ENCODE results near the gene GBX1.

Gene GBX1

DNA sequence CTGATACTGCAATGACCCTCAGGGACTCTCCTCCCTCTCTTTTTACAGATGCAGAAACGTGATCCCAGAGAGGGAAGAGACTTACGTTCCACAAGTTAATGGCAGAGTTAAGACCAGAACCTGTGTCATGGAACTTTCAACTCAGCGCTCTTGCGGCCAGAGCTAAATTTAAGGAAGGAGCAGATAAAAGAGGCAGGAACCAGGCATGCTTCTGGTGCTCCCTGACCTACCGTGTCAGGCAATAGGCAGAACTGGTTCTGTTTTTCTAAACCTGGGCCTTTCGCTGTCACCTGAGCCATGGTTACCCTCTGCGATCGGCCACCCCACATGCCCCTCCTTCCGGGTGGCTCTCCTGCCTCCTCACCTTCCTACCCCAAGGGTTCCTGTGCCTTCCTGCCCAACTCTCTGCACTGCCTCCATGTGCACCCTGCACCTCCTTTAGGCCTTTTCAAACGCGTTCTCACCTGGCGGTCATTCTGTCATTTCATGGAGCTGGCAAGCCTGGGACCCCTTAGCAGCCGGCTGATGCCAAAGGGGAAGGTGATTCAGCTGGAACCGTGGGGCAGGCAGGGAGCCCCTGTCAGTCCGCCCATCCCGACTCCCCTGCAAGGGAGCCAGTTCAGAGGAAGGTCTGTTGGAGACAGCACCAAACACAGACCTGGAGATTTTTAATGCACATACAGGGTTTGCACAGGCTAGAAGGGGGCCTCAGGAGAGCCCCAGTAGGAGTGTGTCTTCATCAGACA is 7.7 kb upstream of the GBX1 start:
- no peaks in the 10 kb centered on the region for H3K4me1 ChIP-seq (ENCODE audit: control insufficient read depth, insufficient read depth, low read length, poor library complexity, severe bottlenecking)
- H3K27me3 ChIP-seq (replicated peaks; ENCODE audit: control insufficient read depth, insufficient read depth, low read length, poor library complexity, severe bottlenecking), result peaks cover 3% of the 10 kb centered on the region
- H3K27ac ChIP-seq (ENCODE audit: insufficient read depth, low read length, poor library complexity, severe bottlenecking), result no peak overlapping the region
- DNase-seq, result no peak
- H3K4me3 ChIP-seq (ENCODE audit: insufficient read depth, low read depth, low read length, poor library complexity, severe bottlenecking), result no peak overlapping the region
- H3K36me3 ChIP-seq (ENCODE audit: control insufficient read depth, insufficient read depth, low read length), result no peaks in the 10 kb centered on the region
- no peaks in the 10 kb centered on the region for H3K9me3 ChIP-seq (ENCODE audit: control insufficient read depth, low read length)

DNA sequence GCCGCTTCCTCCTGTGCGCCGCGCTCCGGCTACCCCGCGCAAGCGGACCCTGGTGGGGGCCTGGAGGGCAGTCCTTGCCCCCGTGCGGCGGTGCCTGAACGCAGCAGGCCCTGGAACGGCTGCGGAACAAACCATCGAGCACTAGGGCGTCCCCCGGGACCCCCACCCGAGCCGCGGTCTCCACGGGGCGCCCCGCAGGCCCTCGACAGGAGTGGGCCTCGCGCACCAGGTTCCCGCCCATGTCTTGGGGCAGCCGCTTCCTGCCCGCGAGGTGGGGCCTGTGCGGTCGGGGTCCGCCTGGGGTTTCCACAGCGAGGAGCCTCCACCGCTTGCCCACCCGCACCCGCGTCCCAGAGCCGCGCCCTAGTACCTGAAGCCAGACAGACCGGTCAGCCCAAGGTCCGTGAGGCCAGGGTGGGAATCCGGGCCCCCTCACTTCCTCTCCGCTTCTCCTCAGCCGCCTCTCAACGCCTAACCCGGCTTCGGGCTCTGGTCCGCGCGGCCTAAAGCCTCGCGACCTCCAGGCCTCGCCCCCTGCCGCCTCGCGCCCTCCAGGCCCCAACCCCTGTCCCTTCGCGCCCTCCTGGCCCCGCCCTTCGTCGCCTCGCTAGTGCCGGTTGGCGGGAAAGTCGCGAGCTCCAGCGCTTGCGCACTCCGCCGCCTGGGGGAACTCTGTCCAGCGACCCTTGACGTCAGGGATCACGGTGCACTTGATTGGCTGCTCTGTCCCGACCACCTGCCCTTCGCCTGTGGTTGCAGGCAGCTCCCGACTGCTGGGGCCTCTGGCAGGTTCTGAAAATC is 7.0 kb upstream of the GBX1 start:
- H3K27ac ChIP-seq (ENCODE audit: insufficient read depth, low read length, poor library complexity, severe bottlenecking), result no peak overlapping the region
- H3K36me3 ChIP-seq (ENCODE audit: control insufficient read depth, insufficient read depth, low read length), result no peaks in the 10 kb centered on the region
- H3K4me1 ChIP-seq (ENCODE audit: control insufficient read depth, insufficient read depth, low read length, poor library complexity, severe bottlenecking), result no peaks in the 10 kb centered on the region
- no peak overlapping the region for H3K4me3 ChIP-seq (ENCODE audit: insufficient read depth, low read depth, low read length, poor library complexity, severe bottlenecking)
- peaks cover under 1% of the 10 kb centered on the region for H3K27me3 ChIP-seq (replicated peaks; ENCODE audit: control insufficient read depth, insufficient read depth, low read length, poor library complexity, severe bottlenecking)
- no peak for DNase-seq
- H3K9me3 ChIP-seq (ENCODE audit: control insufficient read depth, low read length), result no peaks in the 10 kb centered on the region

DNA sequence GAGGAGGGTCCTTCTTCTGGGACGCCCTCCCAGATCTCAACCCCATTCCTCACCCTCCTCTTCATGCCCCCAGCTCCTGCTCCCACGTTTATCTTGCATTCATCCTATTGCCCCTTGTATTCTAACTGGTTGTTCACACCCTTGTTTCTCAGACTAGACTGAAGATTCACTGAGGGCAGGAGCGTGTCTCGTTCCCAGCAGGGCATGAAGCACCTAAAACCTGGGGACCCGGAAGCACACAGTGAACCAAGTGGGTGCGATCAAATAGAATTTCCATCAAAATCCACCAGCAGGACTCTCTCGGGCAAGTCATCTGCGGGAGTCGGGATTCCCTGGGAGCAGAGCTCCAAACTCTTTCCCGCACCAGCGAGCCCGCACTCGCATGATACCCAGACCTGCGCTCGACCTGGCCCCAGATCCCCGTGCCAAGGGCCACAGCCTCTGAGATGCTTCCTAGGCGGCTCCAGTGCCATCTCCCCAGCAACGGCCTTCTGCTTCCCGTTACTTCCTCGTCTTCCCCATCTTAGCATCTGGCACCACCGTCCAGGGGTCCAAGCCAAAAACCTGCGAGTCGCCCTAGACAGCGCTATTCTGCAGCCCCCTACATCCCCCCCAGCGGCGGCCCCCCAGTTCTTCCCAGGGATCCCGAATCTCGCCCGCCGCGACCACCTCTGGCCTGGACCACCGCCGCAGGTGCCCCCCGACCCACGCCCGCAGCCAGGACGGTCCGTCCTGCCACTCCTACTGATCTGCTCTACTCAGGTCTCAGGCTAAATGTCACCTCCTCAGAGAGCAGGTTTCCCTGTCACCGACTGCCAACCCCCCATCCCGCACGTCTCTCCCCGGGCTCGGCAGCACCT is 6.1 kb upstream of the GBX1 start:
- no peak overlapping the region for H3K4me3 ChIP-seq (ENCODE audit: insufficient read depth, low read depth, low read length, poor library complexity, severe bottlenecking)
- no peaks in the 10 kb centered on the region for H3K4me1 ChIP-seq (ENCODE audit: control insufficient read depth, insufficient read depth, low read length, poor library complexity, severe bottlenecking)
- no peaks in the 10 kb centered on the region for H3K9me3 ChIP-seq (ENCODE audit: control insufficient read depth, low read length)
- H3K36me3 ChIP-seq (ENCODE audit: control insufficient read depth, insufficient read depth, low read length), result no peaks in the 10 kb centered on the region
- no peak for DNase-seq
- peaks cover 7% of the 10 kb centered on the region for H3K27me3 ChIP-seq (replicated peaks; ENCODE audit: control insufficient read depth, insufficient read depth, low read length, poor library complexity, severe bottlenecking)
- no peak overlapping the region for H3K27ac ChIP-seq (ENCODE audit: insufficient read depth, low read length, poor library complexity, severe bottlenecking)

DNA sequence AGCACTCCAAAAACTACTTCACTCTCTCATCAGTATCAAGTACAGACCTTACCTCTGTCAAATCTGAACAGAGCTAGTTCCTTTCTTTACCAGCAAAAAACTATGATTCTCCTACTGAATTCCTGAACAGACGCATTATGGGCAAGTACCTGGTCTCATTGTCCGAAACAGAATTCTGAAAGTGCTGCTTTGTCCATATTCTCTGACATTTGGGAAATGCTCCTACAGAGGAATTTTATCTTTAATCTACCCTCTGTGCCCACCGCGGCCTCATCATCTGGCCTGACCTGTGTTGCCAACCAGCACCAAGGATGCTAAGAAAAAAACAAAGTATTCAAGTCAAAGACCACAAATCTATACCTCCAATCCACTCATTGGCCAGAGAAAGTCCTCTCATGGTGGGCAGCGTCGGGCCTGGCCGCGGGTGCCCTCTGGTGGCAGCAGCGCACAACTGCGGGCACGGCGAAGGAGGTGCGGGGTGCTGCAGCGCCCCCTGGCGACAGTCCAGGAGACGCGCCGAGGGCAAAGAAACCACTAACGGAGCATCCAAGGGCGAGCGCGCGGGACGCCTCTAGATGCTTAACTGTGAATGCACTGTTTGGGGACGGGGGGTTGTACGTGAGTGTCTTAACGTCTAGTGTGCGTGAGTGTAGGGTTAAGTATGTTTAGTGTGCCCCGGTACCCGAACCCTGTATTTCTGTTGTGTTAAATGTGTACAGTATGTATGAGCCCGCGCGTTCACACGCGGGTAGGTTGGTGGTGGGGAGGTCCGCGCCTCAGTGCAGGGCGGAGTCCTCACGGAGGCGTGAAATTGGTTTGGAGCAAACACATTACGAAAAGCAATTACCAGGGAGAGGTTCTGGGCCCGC is 5.0 kb upstream of the GBX1 start:
- Histone ChIP-seq H3K4me1 (ENCODE audit: control insufficient read depth, insufficient read depth, low read length, poor library complexity, severe bottlenecking) (no peaks in the 10 kb centered on the region), H3K36me3 (ENCODE audit: control insufficient read depth, insufficient read depth, low read length) (no peaks in the 10 kb centered on the region), H3K4me3 (ENCODE audit: insufficient read depth, low read depth, low read length, poor library complexity, severe bottlenecking) (no peak overlapping the region), H3K27ac (ENCODE audit: insufficient read depth, low read length, poor library complexity, severe bottlenecking) (no peak overlapping the region), H3K9me3 (ENCODE audit: control insufficient read depth, low read length) (no peaks in the 10 kb centered on the region), H3K27me3 (replicated peaks; ENCODE audit: control insufficient read depth, insufficient read depth, low read length, poor library complexity, severe bottlenecking) (peaks cover 14% of the 10 kb centered on the region)
- peak; percentile 52 to 74 (median 71) for DNase-seq

DNA sequence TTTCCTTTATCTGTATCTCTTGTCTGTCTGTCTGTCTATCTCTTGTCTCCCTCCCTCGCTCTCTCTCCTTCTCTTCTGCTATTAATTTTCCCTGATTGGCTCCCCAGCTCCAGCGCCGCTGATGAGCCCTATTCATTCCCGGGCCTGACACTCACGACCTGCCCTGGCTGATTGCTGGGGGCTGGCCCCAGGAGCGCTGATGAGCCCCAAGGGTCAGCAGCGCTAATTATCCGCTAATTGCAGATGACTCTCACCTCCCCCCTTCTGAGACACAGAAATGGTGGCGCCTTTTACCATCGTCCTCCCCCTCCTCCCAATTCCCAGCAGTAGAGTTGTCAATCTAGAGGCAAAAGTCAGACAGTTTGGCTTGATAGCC is 1.3 kb upstream of the GBX1 start:
- peaks cover 33% of the 10 kb centered on the region for H3K27me3 ChIP-seq (replicated peaks; ENCODE audit: control insufficient read depth, insufficient read depth, low read length, poor library complexity, severe bottlenecking)
- no peaks in the 10 kb centered on the region for H3K36me3 ChIP-seq (ENCODE audit: control insufficient read depth, insufficient read depth, low read length)
- H3K27ac ChIP-seq (ENCODE audit: insufficient read depth, low read length, poor library complexity, severe bottlenecking), result no peak overlapping the region
- no peak for DNase-seq
- peaks cover 8% of the 10 kb centered on the region for H3K4me1 ChIP-seq (ENCODE audit: control insufficient read depth, insufficient read depth, low read length, poor library complexity, severe bottlenecking)
- no peak overlapping the region for H3K4me3 ChIP-seq (ENCODE audit: insufficient read depth, low read depth, low read length, poor library complexity, severe bottlenecking)
- H3K9me3 ChIP-seq (ENCODE audit: control insufficient read depth, low read length), result no peaks in the 10 kb centered on the region

DNA sequence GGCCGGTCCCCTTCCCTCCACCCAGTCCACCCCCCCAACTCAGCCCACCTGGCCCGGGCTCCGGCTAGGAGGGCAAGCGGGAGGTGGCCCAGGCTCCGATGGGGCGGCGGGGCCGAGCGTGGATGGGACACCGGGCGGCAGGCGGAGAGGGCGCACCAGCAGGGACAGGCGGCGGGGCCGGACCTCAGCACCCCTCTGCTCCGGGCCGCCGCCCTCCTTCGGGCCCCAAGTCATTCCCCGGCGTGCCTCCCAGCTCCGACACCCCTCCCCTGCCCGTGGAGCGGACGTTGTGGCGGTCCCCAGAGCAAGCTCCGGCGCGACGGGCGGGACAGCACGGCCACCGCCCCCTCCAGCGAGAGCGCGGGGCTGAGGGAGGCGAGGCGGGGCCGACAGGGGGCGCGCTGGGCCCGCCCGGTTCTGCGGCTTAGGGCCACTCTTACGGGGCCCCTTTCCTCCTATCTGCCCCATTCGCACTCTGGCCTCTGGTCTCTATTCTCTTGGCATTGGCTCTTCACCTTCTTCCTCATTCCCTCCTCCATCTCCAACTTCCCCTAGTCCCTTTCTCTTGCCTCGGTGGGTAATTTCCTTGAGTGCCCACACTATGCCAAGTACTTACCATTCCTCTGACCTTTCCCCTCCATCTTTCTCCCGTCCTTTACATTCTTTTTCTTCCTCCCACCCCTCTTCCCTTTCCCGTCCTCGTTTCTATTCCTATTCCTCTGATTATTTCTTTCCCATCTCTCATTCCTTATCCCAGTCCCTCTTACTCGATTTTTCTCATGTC is 701 bp upstream of the GBX1 start:
- Histone ChIP-seq H3K4me1 (ENCODE audit: control insufficient read depth, insufficient read depth, low read length, poor library complexity, severe bottlenecking) (peaks cover 8% of the 10 kb centered on the region), H3K9me3 (ENCODE audit: control insufficient read depth, low read length) (no peaks in the 10 kb centered on the region), H3K4me3 (ENCODE audit: insufficient read depth, low read depth, low read length, poor library complexity, severe bottlenecking) (peak overlapping the region; percentile 55), H3K27me3 (replicated peaks; ENCODE audit: control insufficient read depth, insufficient read depth, low read length, poor library complexity, severe bottlenecking) (peaks cover 33% of the 10 kb centered on the region), H3K36me3 (ENCODE audit: control insufficient read depth, insufficient read depth, low read length) (no peaks in the 10 kb centered on the region), H3K27ac (ENCODE audit: insufficient read depth, low read length, poor library complexity, severe bottlenecking) (no peak overlapping the region)
- peak; percentile 27 to 39 (median 33) for DNase-seq

DNA sequence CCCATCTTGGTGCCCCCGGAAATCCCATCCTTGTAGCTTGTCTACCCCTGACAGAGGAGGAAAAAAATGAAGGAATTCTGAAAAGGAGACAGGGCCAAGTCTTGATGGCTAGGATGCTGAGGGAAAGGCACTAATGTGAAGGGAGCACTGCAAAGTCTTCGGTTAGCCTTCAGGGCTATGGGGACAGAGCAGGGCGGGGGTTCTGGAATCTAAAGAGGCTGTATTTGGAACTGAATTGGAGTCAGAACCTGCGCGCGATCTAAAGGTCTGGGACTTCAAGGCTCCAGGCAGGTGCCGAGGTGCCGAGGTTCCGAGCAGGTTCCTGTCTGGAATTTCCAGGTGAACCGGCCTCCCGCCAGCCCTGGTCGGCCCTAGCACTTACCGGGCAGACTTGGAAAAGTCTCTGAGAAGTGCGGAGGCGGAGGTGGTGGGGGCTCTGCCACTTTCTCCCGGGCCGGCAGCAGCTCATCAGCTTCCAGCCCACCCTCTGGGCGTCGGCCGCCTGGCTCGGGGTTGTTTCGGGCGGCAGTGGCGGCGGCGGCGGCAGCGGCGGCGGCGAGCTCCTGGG is 781 bp downstream of the GBX1 start:
- H3K27me3 ChIP-seq (replicated peaks; ENCODE audit: control insufficient read depth, insufficient read depth, low read length, poor library complexity, severe bottlenecking), result peaks cover 33% of the 10 kb centered on the region
- DNase-seq, result no peak

DNA sequence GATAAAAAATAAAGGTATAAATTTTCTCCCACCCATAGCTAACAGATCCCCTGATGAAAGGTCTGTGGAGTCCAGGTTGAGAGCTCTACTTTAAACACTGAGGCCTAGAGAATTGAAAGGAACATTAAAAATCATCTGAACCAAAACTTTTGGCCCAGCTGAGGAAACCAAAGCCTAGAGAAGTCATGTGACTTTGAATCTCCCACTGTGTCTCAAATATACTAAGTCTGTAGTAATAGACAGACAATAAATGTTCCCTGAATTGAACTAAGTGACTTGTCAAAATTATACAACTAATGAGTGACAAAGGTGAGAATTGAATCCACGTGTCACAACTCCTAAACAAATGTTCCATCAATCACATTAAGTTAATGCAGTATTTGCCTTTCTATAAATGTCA is 5.7 kb downstream of the GBX1 start:
- H3K27me3 ChIP-seq (replicated peaks; ENCODE audit: control insufficient read depth, insufficient read depth, low read length, poor library complexity, severe bottlenecking), result peaks cover 14% of the 10 kb centered on the region
- H3K4me1 ChIP-seq (ENCODE audit: control insufficient read depth, insufficient read depth, low read length, poor library complexity, severe bottlenecking), result peaks cover 3% of the 10 kb centered on the region
- H3K9me3 ChIP-seq (ENCODE audit: control insufficient read depth, low read length), result no peaks in the 10 kb centered on the region
- no peak for DNase-seq
- no peak overlapping the region for H3K4me3 ChIP-seq (ENCODE audit: insufficient read depth, low read depth, low read length, poor library complexity, severe bottlenecking)
- no peak overlapping the region for H3K27ac ChIP-seq (ENCODE audit: insufficient read depth, low read length, poor library complexity, severe bottlenecking)
- H3K36me3 ChIP-seq (ENCODE audit: control insufficient read depth, insufficient read depth, low read length), result no peaks in the 10 kb centered on the region

More for the DNA sequence above, 781 bp downstream of the GBX1 start:
- peak overlapping the region; percentile 42 for H3K4me3 ChIP-seq (ENCODE audit: insufficient read depth, low read depth, low read length, poor library complexity, severe bottlenecking)
- H3K9me3 ChIP-seq (ENCODE audit: control insufficient read depth, low read length), result no peaks in the 10 kb centered on the region
- H3K27ac ChIP-seq (ENCODE audit: insufficient read depth, low read length, poor library complexity, severe bottlenecking), result no peak overlapping the region
- H3K36me3 ChIP-seq (ENCODE audit: control insufficient read depth, insufficient read depth, low read length), result no peaks in the 10 kb centered on the region
- peaks cover 8% of the 10 kb centered on the region for H3K4me1 ChIP-seq (ENCODE audit: control insufficient read depth, insufficient read depth, low read length, poor library complexity, severe bottlenecking)

All from effector memory CD4-positive, alpha-beta T cell (primary cell).